Measurements from ENCODE around the gene RNF207. TPM values are rescaled to one million over a fixed set of nuclear protein-coding genes. Genes with fewer than 3 reads are reported as not detected.

RNF207 gene
- total RNA-seq, 1 experiment from 2014 or later = 9.2 TPM

- no peak for TF ChIP-seq PRDM15 (CRISPR knock-in tag; IDR thresholded peaks at IDR 0.05)
- TF ChIP-seq, protein P1, sequence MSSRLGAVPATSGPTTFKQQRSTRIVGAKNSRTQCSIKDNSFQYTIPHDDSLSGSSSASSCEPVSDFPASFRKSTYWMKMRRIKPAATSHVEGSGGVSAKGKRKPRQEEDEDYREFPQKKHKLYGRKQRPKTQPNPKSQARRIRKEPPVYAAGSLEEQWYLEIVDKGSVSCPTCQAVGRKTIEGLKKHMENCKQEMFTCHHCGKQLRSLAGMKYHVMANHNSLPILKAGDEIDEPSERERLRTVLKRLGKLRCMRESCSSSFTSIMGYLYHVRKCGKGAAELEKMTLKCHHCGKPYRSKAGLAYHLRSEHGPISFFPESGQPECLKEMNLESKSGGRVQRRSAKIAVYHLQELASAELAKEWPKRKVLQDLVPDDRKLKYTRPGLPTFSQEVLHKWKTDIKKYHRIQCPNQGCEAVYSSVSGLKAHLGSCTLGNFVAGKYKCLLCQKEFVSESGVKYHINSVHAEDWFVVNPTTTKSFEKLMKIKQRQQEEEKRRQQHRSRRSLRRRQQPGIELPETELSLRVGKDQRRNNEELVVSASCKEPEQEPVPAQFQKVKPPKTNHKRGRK (CRISPR knock-in tag; IDR thresholded peaks at IDR 0.05; ENCODE audit: borderline replicate concordance) = no peak
- TF ChIP-seq PRRX2 (CRISPR knock-in tag; IDR thresholded peaks at IDR 0.05) = no peak
- no peak for TF ChIP-seq ATF1 (CRISPR knock-in tag; IDR thresholded peaks at IDR 0.05)
- TF ChIP-seq GABPB1 (CRISPR knock-in tag; IDR thresholded peaks at IDR 0.05) = no peak
These were observed 50.7 kb downstream of the RNF207 start (continued) for GRCh38 chr1:6256645-6257044.

DNA sequence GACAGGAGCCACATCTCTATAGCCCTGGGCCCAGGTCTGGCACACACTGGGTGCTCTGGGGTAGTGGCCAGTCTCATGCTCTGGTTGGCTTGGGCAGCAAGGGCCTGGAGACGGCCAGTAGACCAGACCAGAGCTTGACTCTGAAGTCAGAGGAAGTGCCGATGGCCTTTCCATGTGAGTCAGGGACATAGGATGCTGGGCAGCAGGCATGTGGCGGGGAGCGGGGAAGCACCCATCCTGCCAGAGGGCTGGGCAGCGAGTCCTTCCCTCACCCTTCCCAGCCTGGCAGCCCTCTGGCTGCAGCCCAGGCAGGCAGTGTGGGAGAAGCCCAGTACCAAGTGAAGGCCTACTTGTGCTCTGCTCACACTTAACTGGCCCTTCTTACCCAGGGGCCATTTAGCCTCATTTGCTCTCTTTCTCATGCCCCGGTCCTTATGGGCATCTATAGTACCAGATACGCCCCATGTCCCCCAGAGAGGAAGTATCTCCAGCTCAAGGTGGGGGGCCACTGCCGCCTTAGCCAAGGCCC is 51.7 kb downstream of the RNF207 start:
- Mint-ChIP-seq H3K27me3 (ENCODE audit: low read depth) (peaks cover 21% of the 10 kb centered on the region), H3K4me1 (peaks cover 9% of the 10 kb centered on the region), H3K27ac (no peak overlapping the region), H3K4me3 (no peak overlapping the region), H3K36me3 (no peaks in the 10 kb centered on the region), H3K9me3 (no peaks in the 10 kb centered on the region)
- ATAC-seq (no peak), DNase-seq (ENCODE audit: low spot score) (no peak)
- TF ChIP-seq SMAD4 (CRISPR knock-in tag; IDR thresholded peaks at IDR 0.05) (no peak), ETV6 (CRISPR knock-in tag; IDR thresholded peaks at IDR 0.05) (no peak), MYBL2 (CRISPR knock-in tag; IDR thresholded peaks at IDR 0.05) (no peak), TEAD4 (CRISPR knock-in tag; IDR thresholded peaks at IDR 0.05) (no peak), USF1 (CRISPR knock-in tag; IDR thresholded peaks at IDR 0.05) (no peak), SOX15 (CRISPR knock-in tag; IDR thresholded peaks at IDR 0.05) (no peak), ZNF671 (CRISPR knock-in tag; IDR thresholded peaks at IDR 0.05) (no peak), HMGXB4 (CRISPR knock-in tag; IDR thresholded peaks at IDR 0.05) (no peak), FOXJ3 (CRISPR knock-in tag; IDR thresholded peaks at IDR 0.05; ENCODE audit: borderline replicate concordance) (no peak), RORB (CRISPR knock-in tag; IDR thresholded peaks at IDR 0.05) (no peak), JUN (CRISPR knock-in tag; IDR thresholded peaks at IDR 0.05) (no peak), ZNF219 (CRISPR knock-in tag; IDR thresholded peaks at IDR 0.05; ENCODE audit: borderline replicate concordance) (no peak), ZNF121 (CRISPR knock-in tag; IDR thresholded peaks at IDR 0.05) (no peak), GTF2I (CRISPR knock-in tag; conservative IDR thresholded peaks at IDR 0.05) (no peak), ZNF232 (CRISPR knock-in tag; IDR thresholded peaks at IDR 0.05) (no peak), NFATC4 (CRISPR knock-in tag; IDR thresholded peaks at IDR 0.05) (no peak)
- TF ChIP-seq, protein P2, sequence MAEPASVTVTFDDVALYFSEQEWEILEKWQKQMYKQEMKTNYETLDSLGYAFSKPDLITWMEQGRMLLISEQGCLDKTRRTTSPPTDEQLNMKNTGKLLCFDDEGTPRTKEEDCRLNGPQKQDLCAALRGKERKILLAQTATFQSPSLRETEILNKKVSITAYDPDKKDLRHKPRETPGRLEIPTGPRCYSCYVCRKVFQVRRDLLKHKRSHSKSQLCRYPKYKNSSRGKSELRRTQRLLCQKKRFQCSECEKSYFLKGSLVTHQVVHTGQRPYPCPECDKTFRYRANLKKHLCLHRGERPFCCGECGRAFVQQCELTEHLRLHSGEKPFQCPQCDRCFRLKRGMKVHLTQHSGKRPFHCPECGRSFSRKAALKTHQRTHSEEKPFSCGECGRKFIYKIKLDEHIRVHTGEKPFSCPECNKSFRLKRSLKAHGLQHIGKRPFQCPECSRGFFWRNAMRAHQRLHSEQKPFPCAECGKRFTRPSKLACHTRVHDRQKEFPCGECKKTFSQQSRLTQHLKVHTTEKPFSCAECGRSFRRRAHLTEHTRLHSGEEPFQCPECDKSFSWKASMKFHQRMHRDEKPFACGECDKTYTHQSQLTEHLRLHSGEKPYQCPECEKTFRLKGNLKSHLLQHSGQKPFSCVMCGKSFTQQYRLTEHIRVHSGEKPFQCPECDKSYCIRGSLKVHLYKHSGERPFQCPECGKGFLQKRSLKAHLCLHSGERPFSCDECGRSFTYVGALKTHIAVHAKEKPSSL (CRISPR knock-in tag; conservative IDR thresholded peaks at IDR 0.05) = no peak
- TF ChIP-seq, protein P3, sequence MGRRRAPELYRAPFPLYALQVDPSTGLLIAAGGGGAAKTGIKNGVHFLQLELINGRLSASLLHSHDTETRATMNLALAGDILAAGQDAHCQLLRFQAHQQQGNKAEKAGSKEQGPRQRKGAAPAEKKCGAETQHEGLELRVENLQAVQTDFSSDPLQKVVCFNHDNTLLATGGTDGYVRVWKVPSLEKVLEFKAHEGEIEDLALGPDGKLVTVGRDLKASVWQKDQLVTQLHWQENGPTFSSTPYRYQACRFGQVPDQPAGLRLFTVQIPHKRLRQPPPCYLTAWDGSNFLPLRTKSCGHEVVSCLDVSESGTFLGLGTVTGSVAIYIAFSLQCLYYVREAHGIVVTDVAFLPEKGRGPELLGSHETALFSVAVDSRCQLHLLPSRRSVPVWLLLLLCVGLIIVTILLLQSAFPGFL (CRISPR knock-in tag; IDR thresholded peaks at IDR 0.05; ENCODE audit: borderline replicate concordance) = no peak
- CTCF ChIA-PET = interaction anchor here (14.8 kb wide), 1 partner anchor 9 kb away, joined by 164 read pairs; no protein-coding TSS in a partner anchor
- POLR2A ChIA-PET = no interaction called here

Measured in WTC11 (cell line).